ENCODE results near the gene NME5.
"Not testable (repeated sequence)": the region's sequence is repeated elsewhere in the genome, so short reads cannot be mapped to it uniquely, and the experiment has no call there.

NME5 gene

GRCh38 chr5:138077064-138077696, 62.0 kb downstream of the NME5 start:
- peak; percentile 68 for DNase-seq

DNA sequence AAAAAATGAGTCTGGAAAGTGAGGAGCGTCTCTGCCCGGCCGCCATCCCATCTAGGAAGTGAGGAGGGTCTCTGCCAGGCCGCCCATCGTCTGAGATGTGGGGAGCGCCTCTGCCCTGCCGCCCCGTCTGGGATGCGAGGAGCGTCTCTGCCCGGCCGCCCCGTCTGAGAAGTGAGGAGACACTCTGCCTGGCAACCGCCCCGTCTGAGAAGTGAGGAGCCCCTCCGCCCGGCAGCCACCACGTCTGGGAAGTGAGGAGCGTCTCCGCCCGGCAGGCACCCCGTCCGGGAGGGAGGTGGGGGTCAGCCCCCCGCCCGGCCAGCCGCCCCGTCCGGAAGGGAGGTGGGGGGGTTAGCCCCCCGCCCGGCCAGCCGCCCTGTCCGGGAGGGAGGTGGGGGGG, 69.2 kb downstream of the NME5 start:
- not testable (repeated sequence) for DNase-seq

DNA sequence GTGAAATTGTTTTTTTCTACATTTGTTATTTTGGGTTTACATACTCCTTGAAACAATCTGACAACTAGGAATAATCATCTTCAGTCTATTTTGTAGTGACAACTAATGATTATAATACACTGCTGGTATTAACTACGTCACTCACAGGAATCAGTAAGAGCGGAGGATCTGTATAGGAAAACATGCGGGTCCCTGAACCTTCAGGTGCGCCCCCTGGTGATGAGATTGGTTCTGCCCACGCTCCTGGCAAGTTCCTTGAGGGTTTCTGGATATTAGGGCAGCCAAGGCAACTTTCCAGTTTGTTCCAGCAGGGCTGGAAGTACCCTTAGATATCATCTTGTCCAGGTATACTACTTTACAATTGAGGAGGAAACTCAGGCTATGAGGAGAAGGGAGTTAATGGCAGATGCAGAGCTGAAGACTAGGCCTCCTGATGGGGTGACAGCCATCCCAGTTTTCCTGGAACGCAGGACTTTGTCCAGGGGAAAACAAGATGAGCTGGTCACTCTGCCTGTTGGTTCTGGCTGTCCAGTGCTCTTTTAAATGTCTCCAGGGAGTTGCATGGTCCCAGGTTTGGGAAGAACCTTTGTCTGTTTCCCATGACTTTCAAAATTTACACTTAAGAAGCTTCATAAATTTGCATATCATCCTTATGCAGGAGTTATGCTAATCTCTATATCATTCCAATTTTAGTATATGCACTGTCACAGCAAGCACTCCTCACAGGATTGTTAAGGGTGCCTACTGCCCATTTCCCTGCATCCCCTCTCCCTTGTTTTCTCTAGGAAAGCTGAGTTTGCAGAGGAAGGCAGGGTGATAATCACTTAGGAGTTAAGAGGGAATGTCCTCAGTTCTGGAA, 70.3 kb downstream of the NME5 start:
- peak; percentile 75 for DNase-seq

DNA sequence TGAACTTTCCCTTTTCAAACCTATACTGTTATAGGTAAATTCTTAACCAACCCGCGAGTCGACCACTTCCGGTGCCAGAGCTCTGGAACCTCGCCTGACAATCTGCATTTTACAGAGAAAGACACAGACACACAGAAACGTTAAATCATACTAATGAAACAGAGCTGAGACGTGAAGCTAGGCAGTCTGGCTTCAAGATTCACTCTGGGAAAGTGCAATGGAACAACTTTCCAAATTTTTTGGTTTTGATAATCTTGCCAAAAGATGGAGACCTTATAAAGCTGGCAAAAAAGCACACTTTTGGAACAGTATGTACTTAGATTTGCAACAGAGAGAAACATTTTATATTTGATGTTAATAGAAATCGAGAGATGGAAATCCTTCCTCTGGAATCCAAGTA, 71.3 kb downstream of the NME5 start:
- no peak for DNase-seq

All from EL (cell line).